Measurements from ENCODE around the gene OR2T29. TPM values are rescaled to one million over a fixed set of nuclear protein-coding genes. Genes with fewer than 3 reads are reported as not detected.
"Not testable (repeated sequence)": the region's sequence is repeated elsewhere in the genome, so short reads cannot be mapped to it uniquely, and the experiment has no call there.

The OR2T29 gene
- total RNA-seq, result not detected
- polyA plus RNA-seq (2013, experiment 1 of 2), result not detected
- not detected for polyA plus RNA-seq (2013, experiment 2 of 2)
- long read RNA-seq, experiment 1, result 0 reads
- long read RNA-seq, experiment 2, result 0 reads
- long read RNA-seq, experiment 3, result 0 reads
- long read RNA-seq, experiment 4, result 0 reads

- H3K36me3 ChIP-seq (ENCODE audit: control insufficient read depth, insufficient read depth, low read length); H3K27me3 ChIP-seq (ENCODE audit: control insufficient read depth, insufficient read depth, low read length, poor library complexity, severe bottlenecking); H3K27me3 Mint-ChIP-seq (ENCODE audit: insufficient read depth); DNase-seq; H3K4me1 ChIP-seq (ENCODE audit: control insufficient read depth, insufficient read depth, low read length); H3K4me3 Mint-ChIP-seq; H3K27ac Mint-ChIP-seq; H3K27ac ChIP-seq (ENCODE audit: low read depth, low read length); H3K4me1 Mint-ChIP-seq; H3K36me3 Mint-ChIP-seq (ENCODE audit: low read depth); H3K9ac ChIP-seq (ENCODE audit: extremely low read depth, low read length, poor library complexity, severe bottlenecking); H3K9me3 ChIP-seq (ENCODE audit: control insufficient read depth, low read length); H3K4me3 ChIP-seq (ENCODE audit: low read length); H3K9me3 Mint-ChIP-seq: not testable (repeated sequence)
- WGBS, 2 experiments (ENCODE audit: insufficient coverage in 1 of 2, insufficient read length in 1 of 2), result 91% methylated on average over 1 of the region's 3 CpGs; no CpG with 5 or more reads in 1 of the 2 experiments
Measured at GRCh38 chr1:248562672-248563071, at the start of gene OR2T29. Gene OR2T29, minus strand, starts transcription at chr1:248562772. Its CDS starts 3,281 bp downstream, at chr1:248559491.

GRCh38 chr1:248611883-248612414 is 49.4 kb upstream of the OR2T29 start:
- no peak overlapping the region for H3K4me3 Mint-ChIP-seq
- no peaks in the 10 kb centered on the region for H3K4me1 ChIP-seq (ENCODE audit: control insufficient read depth, insufficient read depth, low read length)
- no peak for TF ChIP-seq CTCF (conservative IDR thresholded peaks at IDR 0.05)
- no peak overlapping the region for H3K4me3 ChIP-seq (ENCODE audit: low read length)
- no peak overlapping the region for H3K9ac ChIP-seq (ENCODE audit: extremely low read depth, low read length, poor library complexity, severe bottlenecking)
- H3K36me3 Mint-ChIP-seq (ENCODE audit: low read depth), result no peaks in the 10 kb centered on the region
- no peak overlapping the region for H3K27ac Mint-ChIP-seq
- H3K9me3 ChIP-seq (ENCODE audit: control insufficient read depth, low read length), result peaks cover 88% of the 10 kb centered on the region
- 77% methylated on average over 4 of the region's 4 CpGs; no CpG with 5 or more reads in 1 of the 2 experiments for WGBS, 2 experiments (ENCODE audit: insufficient coverage in 1 of 2, insufficient read length in 1 of 2)
- no peaks in the 10 kb centered on the region for H3K27me3 ChIP-seq (ENCODE audit: control insufficient read depth, insufficient read depth, low read length, poor library complexity, severe bottlenecking)
- no peaks in the 10 kb centered on the region for H3K4me1 Mint-ChIP-seq
- no peaks in the 10 kb centered on the region for H3K36me3 ChIP-seq (ENCODE audit: control insufficient read depth, insufficient read depth, low read length)
- no peaks in the 10 kb centered on the region for H3K27me3 Mint-ChIP-seq (ENCODE audit: insufficient read depth)
- DNase-seq, result no peak
- no peak overlapping the region for H3K27ac ChIP-seq (ENCODE audit: low read depth, low read length)
- peaks cover 86% of the 10 kb centered on the region for H3K9me3 Mint-ChIP-seq

GRCh38 chr1:248610301-248610700 is 47.7 kb upstream of the OR2T29 start:
- no peak for DNase-seq
- Mint-ChIP-seq H3K4me3 (no peak overlapping the region), H3K4me1 (no peaks in the 10 kb centered on the region), H3K27me3 (ENCODE audit: insufficient read depth) (no peaks in the 10 kb centered on the region), H3K36me3 (ENCODE audit: low read depth) (no peaks in the 10 kb centered on the region), H3K9me3 (peaks cover 86% of the 10 kb centered on the region), H3K27ac (no peak overlapping the region)
- TF ChIP-seq CTCF (conservative IDR thresholded peaks at IDR 0.05), result no peak
- H3K27me3 ChIP-seq (ENCODE audit: control insufficient read depth, insufficient read depth, low read length, poor library complexity, severe bottlenecking), result no peaks in the 10 kb centered on the region
- H3K4me1 ChIP-seq (ENCODE audit: control insufficient read depth, insufficient read depth, low read length), result no peaks in the 10 kb centered on the region
- H3K4me3 ChIP-seq (ENCODE audit: low read length), result no peak overlapping the region
- H3K9me3 ChIP-seq (ENCODE audit: control insufficient read depth, low read length), result peaks cover 91% of the 10 kb centered on the region
- WGBS, 2 experiments (ENCODE audit: insufficient coverage in 1 of 2, insufficient read length in 1 of 2), result 48% methylated on average over 3 of the region's 3 CpGs; no CpG with 5 or more reads in 1 of the 2 experiments
- no peaks in the 10 kb centered on the region for H3K36me3 ChIP-seq (ENCODE audit: control insufficient read depth, insufficient read depth, low read length)
- H3K9ac ChIP-seq (ENCODE audit: extremely low read depth, low read length, poor library complexity, severe bottlenecking), result no peak overlapping the region
- H3K27ac ChIP-seq (ENCODE audit: low read depth, low read length), result no peak overlapping the region
